Body of pancreas (tissue), 4 donors: ENCODE results near the gene BRD3. TPM values are rescaled to one million over a fixed set of nuclear protein-coding genes. Genes with fewer than 3 reads are reported as not detected.

ENCODE experiments used
- ATAC-seq: fragments of 150-250 bp; one replicate; pipeline ENCODE4 v1.9.1; 2016
- DNase-seq, 4 donors: peaks; one replicate each; pipeline ENCODE4 v3.0.0-alpha.2; 2019
- H3K27ac ChIP-seq, 4 donors: fragments of 200-600 bp; sonication (generic); 1 replicate in 3 of 4; 2 replicates in 1 of 4; pipeline versions ENCODE4 v1.5.1 to v1.6.1; 2016 to 2019; ENCODE audit warnings: mild to moderate bottlenecking in 1 of 4, mixed read lengths in 1 of 4, moderate library complexity in 1 of 4
- H3K27me3 ChIP-seq, 2 donors: fragments of 200-600 bp; sonication (generic); one replicate each; pipeline ENCODE4 v1.6.0; 2016; ENCODE audit warnings: mild to moderate bottlenecking in 1 of 2
- H3K36me3 ChIP-seq, 2 donors: fragments of 200-600 bp; sonication (generic); replicated peaks in 1 of 2; 2 replicates each; pipeline ENCODE4 v1.5.1; 2016; ENCODE audit warnings: low read depth in 2 of 2; ENCODE audit not compliant: insufficient read depth in 1 of 2
- H3K4me1 ChIP-seq: fragments of 200-600 bp; sonication (generic); one replicate; pipeline ENCODE4 v1.6.0; 2016
- H3K4me3 ChIP-seq, 2 donors: fragments of 200-600 bp; sonication (generic); 1 replicate in 1 of 2; 2 replicates in 1 of 2; pipeline ENCODE4 v1.5.1; 2016 to 2019
- H3K9me3 ChIP-seq, 3 donors: fragments of 200-600 bp; sonication (generic); 1 replicate in 2 of 3; 2 replicates in 1 of 3; pipeline ENCODE4 v1.5.1; 2016
- CTCF ChIP-seq, 7 experiments: fragments of 450-650 bp in 4 of 7; fragments of 200-600 bp in 3 of 7; sonication (generic) in 3 of 7; IDR thresholded peaks; one replicate each; pipeline ENCODE4 v1.5.1; 2016 to 2019; ENCODE audit warnings: antibody characterized with exemption in 7 of 7
- POLR2A ChIP-seq, 3 donors: fragments of 450-650 bp; IDR thresholded peaks; one replicate each; pipeline ENCODE4 v1.6.1; 2016; ENCODE audit warnings: antibody characterized with exemption in 3 of 3, mild to moderate bottlenecking in 2 of 3
- WGBS, 2 donors: methylation state at CpG; one replicate each; pipeline ENCODE4 v1.1.5; 2017; 5-methylcytosine and 5-hydroxymethylcytosine counted together
- intact Hi-C: fragments of 100-400 bp; cut with DNase I; formaldehyde crosslinking; loops from one replicate; pipeline ENCODE4 v1.15.1; 2023
- total RNA-seq, 2 donors: library from RNA; depleted of rRNA; stranded (reverse); fragments of >200 nt; gene quantifications; one replicate each; pipeline ENCODE4 v1.1.0, GENCODE V29; 2016

Gene BRD3
- total RNA-seq, 2 donors from 2014 or later: 12.2 to 27.4 TPM

GRCh38 chr9:134036130-134036529 is 31.7 kb downstream of the BRD3 start:
- ATAC-seq: no peak
- Histone ChIP-seq H3K4me3 (no peak overlapping the region), H3K9me3 (no peaks in the 10 kb centered on the region), H3K27me3 (no peaks in the 10 kb centered on the region), H3K4me1 (no peaks in the 10 kb centered on the region), H3K27ac (no peak overlapping the region), H3K36me3 (peaks cover 3 to 31% of the 10 kb centered on the region in 2 donors)
- DNase-seq: no peak
- WGBS, 2 donors: 92 to 94% methylated on average over 15 to 16 of the region's 16 CpGs
- intact Hi-C loops: no loop called here
- TF ChIP-seq POLR2A (IDR thresholded peaks at IDR 0.05): no peak

- no peaks in the 10 kb centered on the region for H3K4me1 ChIP-seq
- ATAC-seq (no peak), DNase-seq (no peak)
- no peak for TF ChIP-seq CTCF (IDR thresholded peaks at IDR 0.05)
- no peak for TF ChIP-seq POLR2A (IDR thresholded peaks at IDR 0.05)
- H3K9me3 ChIP-seq: no peaks in the 10 kb centered on the region
- intact Hi-C loops: no loop called here
- no peak overlapping the region for H3K4me3 ChIP-seq
- 86 to 93% methylated on average over 12 to 27 of the region's 28 CpGs for WGBS, 2 donors
- no peaks in the 10 kb centered on the region for H3K27me3 ChIP-seq
- no peak overlapping the region for H3K27ac ChIP-seq
- peaks cover 3 to 31% of the 10 kb centered on the region in 2 donors for H3K36me3 ChIP-seq
These were observed 32.5 kb downstream of the BRD3 start for GRCh38 chr9:134035041-134036039.

- Histone ChIP-seq H3K4me3 (no peak overlapping the region), H3K9me3 (no peaks in the 10 kb centered on the region), H3K27me3 (no peaks in the 10 kb centered on the region), H3K4me1 (no peaks in the 10 kb centered on the region), H3K27ac (no peak overlapping the region), H3K36me3 (peaks cover 3 to 27% of the 10 kb centered on the region in 2 donors)
- DNase-seq (no peak), ATAC-seq (no peak)
- no peak for TF ChIP-seq POLR2A (IDR thresholded peaks at IDR 0.05)
- no peak for TF ChIP-seq CTCF (IDR thresholded peaks at IDR 0.05)
- intact Hi-C loops: no loop called here
- WGBS, 2 donors: 91 to 95% methylated on average over 12 to 19 of the region's 19 CpGs
These were observed 33.4 kb downstream of the BRD3 start for GRCh38 chr9:134034215-134035040.

GRCh38 chr9:134033516-134034214 is 34.2 kb downstream of the BRD3 start:
- intact Hi-C loops: no loop called here
- H3K36me3 ChIP-seq: peaks cover 3 to 27% of the 10 kb centered on the region in 2 donors
- WGBS, 2 donors: 91 to 92% methylated on average over 21 to 26 of the region's 26 CpGs

More at GRCh38 chr9:134033516-134034214, 34.2 kb downstream of the BRD3 start:
- no peaks in the 10 kb centered on the region for H3K9me3 ChIP-seq
- TF ChIP-seq CTCF (IDR thresholded peaks at IDR 0.05) (no peak), POLR2A (IDR thresholded peaks at IDR 0.05) (no peak)
- DNase-seq (no peak), ATAC-seq (no peak)
- no peaks in the 10 kb centered on the region for H3K4me1 ChIP-seq
- H3K27me3 ChIP-seq: no peaks in the 10 kb centered on the region
- no peak overlapping the region for H3K27ac ChIP-seq
- H3K4me3 ChIP-seq: no peak overlapping the region
